Esophagus squamous epithelium (tissue), 5 donors: Measurements from ENCODE around the gene HACD2. TPM values are rescaled to one million over a fixed set of nuclear protein-coding genes. Genes with fewer than 3 reads are reported as not detected.
A peak's percentile ranks its signal among the peaks of the same experiment; 100 is the strongest.

Experiments
- DNase-seq: peaks from one replicate; lab custom pipeline; 2025; lab: John Stamatoyannopoulos, UW
- H3K27ac ChIP-seq, 4 donors: fragments of 200-600 bp; sonication (generic); one replicate each; pipeline ENCODE4 v1.5.1; 2016 to 2019; ENCODE audit warnings: mild to moderate bottlenecking in 1 of 4
- H3K27me3 ChIP-seq, 4 donors: fragments of 200-600 bp; sonication (generic); 1 replicate in 3 of 4; 2 replicates in 1 of 4; pipeline versions ENCODE4 v1.5.1 to v1.6.0; 2017 to 2021; ENCODE audit warnings: antibody characterized with exemption in 1 of 4
- H3K36me3 ChIP-seq, 3 donors: fragments of 200-600 bp; sonication (generic); one replicate each; pipeline ENCODE4 v1.5.1; 2016 to 2019
- H3K4me1 ChIP-seq, 3 donors: fragments of 200-600 bp; sonication (generic); one replicate each; pipeline ENCODE4 v1.5.1; 2017 to 2019
- H3K4me3 ChIP-seq, 4 donors: fragments of 200-600 bp; sonication (generic); 1 replicate in 3 of 4; 2 replicates in 1 of 4; pipeline ENCODE4 v1.5.1; 2016 to 2019; ENCODE audit warnings: mild to moderate bottlenecking in 2 of 4, moderate library complexity in 1 of 4
- H3K9me3 ChIP-seq, 3 donors: fragments of 200-600 bp; sonication (generic); one replicate each; pipeline ENCODE4 v1.5.1; 2016 to 2019
- POLR2A ChIP-seq, 4 donors: fragments of 450-650 bp; IDR thresholded peaks; one replicate each; pipeline ENCODE4 v1.6.1; 2017; ENCODE audit warnings: antibody characterized with exemption in 4 of 4, mild to moderate bottlenecking in 4 of 4, moderate library complexity in 3 of 4
- whole genome bisulfite sequencing, 2 donors: methylation state at CpG; one replicate each; pipeline ENCODE4 v1.1.5; 2018; 5-methylcytosine and 5-hydroxymethylcytosine counted together
- intact Hi-C: fragments of 100-400 bp; cut with DNase I; formaldehyde crosslinking; loops from one replicate; pipeline ENCODE4 v1.15.0; 2022
- total RNA-seq, 4 donors: library from RNA; depleted of rRNA; stranded (reverse); fragments of >200 nt; gene quantifications; one replicate each; pipeline ENCODE4 v1.1.0, GENCODE V29; 2016
- TF ChIP-seq, protein P1 (sequence below), 6 experiments: fragments of 450-650 bp in 4 of 6; fragments of 200-600 bp in 2 of 6; sonication (generic) in 2 of 6; IDR thresholded peaks; one replicate each; pipeline ENCODE4 v1.5.1; 2016 to 2019; ENCODE audit warnings: antibody characterized with exemption in 6 of 6, mild to moderate bottlenecking in 4 of 6, moderate library complexity in 4 of 6
- donor health status: DM: yes; HTN: yes; CAD: no.

HACD2 gene
- total RNA-seq, 4 donors from 2014 or later, result 28.4 to 46.6 (median 34.9) TPM

DNA sequence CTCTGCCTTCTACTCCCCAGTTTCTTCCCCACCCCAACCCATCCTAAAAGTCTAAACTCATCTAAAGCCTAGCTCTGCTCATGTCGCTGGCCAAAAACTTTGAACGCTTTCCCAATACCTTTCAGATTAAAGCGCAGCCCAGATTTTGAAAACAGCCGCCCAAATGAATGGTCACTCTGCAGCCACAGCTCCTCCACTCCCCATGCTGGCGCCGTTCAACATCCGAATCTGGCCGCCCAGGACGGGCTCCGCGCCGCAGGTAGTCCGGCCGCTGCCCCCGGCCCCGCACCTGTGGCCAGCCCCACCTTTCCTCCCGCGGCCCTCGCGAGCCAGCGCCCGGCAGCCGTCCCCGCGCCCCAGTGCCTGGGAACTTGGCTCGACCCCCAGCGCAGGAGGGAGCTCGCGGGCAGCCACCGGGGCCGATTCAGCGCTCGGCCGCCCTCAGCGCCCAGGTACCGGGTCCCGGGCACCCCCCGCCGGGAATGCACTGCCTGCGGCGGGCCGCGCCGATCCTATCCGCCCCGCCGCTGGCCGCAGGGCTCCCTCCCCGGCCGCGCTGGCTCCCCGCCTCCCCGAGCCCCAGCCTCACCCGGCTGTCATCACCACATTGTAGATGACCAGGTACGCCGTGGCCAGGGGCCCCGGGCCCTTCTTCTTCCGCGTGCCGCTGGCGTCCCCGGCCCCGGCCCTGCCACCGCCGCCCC, 417 bp downstream of the HACD2 start:
- peak overlapping the region; percentile 89 to 98 (median 93) for H3K4me3 ChIP-seq
- DNase-seq, result no peak
- TF ChIP-seq POLR2A (IDR thresholded peaks at IDR 0.05), result no peak
- TF ChIP-seq, protein P1, sequence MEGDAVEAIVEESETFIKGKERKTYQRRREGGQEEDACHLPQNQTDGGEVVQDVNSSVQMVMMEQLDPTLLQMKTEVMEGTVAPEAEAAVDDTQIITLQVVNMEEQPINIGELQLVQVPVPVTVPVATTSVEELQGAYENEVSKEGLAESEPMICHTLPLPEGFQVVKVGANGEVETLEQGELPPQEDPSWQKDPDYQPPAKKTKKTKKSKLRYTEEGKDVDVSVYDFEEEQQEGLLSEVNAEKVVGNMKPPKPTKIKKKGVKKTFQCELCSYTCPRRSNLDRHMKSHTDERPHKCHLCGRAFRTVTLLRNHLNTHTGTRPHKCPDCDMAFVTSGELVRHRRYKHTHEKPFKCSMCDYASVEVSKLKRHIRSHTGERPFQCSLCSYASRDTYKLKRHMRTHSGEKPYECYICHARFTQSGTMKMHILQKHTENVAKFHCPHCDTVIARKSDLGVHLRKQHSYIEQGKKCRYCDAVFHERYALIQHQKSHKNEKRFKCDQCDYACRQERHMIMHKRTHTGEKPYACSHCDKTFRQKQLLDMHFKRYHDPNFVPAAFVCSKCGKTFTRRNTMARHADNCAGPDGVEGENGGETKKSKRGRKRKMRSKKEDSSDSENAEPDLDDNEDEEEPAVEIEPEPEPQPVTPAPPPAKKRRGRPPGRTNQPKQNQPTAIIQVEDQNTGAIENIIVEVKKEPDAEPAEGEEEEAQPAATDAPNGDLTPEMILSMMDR (IDR thresholded peaks at IDR 0.05), result peak in 2 of 6 experiments; percentile 9 to 11

DNA sequence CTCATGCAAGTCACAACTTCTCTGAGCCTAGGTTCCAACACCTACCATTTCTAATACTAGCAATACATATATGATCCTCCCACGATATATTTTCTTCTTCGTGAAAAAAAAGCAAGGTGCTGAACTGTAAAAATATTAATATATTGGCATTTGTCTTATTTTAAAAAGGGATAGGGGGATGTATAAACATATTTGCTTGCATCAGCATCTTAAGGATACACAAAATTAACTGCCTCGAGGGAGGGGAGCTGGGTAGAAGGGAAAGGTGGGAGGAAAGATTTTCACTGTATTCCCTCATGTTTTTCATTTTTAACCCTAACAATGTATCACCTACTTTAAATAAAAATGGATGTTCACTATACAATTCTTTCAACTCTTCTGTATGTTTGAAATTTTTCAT, 1.3 kb downstream of the HACD2 start:
- Histone ChIP-seq H3K27me3 (no peaks in the 10 kb centered on the region), H3K4me1 (peaks cover 0 to 45% (median 17%) of the 10 kb centered on the region in 3 donors), H3K27ac (peak overlapping the region in 1 of 4 donors; percentile 97), H3K4me3 (peak overlapping the region in 2 of 4 donors; percentile 89 to 92), H3K9me3 (no peaks in the 10 kb centered on the region), H3K36me3 (peaks cover 0 to 33% (median 0%) of the 10 kb centered on the region in 3 donors)
- TF ChIP-seq POLR2A (IDR thresholded peaks at IDR 0.05), result no peak
- TF ChIP-seq, protein P1 (IDR thresholded peaks at IDR 0.05), result no peak
- no peak for DNase-seq
- intact Hi-C loops, result no loop called here
- WGBS, 2 donors, result 29 to 34% methylated on average over 3 of the region's 3 CpGs

More for the DNA sequence above, 417 bp downstream of the HACD2 start:
- peaks cover 0 to 45% (median 17%) of the 10 kb centered on the region in 3 donors for H3K4me1 ChIP-seq
- H3K27me3 ChIP-seq, result no peaks in the 10 kb centered on the region
- intact Hi-C loops, result no loop called here
- H3K27ac ChIP-seq, result peak overlapping the region; percentile 93 to 97 (median 96)
- 0 to 1% methylated on average over 10 to 18 of the region's 65 CpGs for WGBS, 2 donors
- H3K9me3 ChIP-seq, result no peaks in the 10 kb centered on the region
- H3K36me3 ChIP-seq, result peaks cover 0 to 24% (median 0%) of the 10 kb centered on the region in 3 donors

DNA sequence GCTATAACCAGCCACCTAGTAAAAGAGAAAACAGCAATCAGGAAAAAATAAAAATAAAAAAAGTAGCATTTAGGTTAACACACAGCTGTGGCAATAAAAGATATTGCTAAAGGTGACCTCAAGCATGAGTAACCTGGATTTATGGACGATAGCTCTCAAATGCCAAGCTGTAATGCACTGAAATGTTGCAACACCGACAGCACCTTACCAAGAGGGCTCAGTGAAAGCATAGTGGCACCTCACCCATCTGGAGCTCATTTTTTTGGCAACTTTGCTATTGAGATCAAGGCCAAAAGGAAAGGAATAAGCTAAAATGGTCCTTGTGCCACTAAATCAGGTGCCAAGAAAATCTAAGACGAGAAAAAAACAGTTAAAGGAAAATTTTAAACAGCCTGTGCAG, 2.5 kb downstream of the HACD2 start:
- H3K27me3 ChIP-seq, result no peaks in the 10 kb centered on the region
- intact Hi-C loops, result no loop called here
- no peak overlapping the region for H3K27ac ChIP-seq
- H3K36me3 ChIP-seq, result peaks cover 0 to 45% (median 0%) of the 10 kb centered on the region in 3 donors
- WGBS, 2 donors, result 39 to 51% methylated on average over 3 of the region's 3 CpGs
- H3K9me3 ChIP-seq, result no peaks in the 10 kb centered on the region
- no peak for TF ChIP-seq POLR2A (IDR thresholded peaks at IDR 0.05)
- TF ChIP-seq, protein P1 (IDR thresholded peaks at IDR 0.05), result no peak
- no peak for DNase-seq
- no peak overlapping the region for H3K4me3 ChIP-seq
- H3K4me1 ChIP-seq, result peaks cover 0 to 41% (median 17%) of the 10 kb centered on the region in 3 donors

DNA sequence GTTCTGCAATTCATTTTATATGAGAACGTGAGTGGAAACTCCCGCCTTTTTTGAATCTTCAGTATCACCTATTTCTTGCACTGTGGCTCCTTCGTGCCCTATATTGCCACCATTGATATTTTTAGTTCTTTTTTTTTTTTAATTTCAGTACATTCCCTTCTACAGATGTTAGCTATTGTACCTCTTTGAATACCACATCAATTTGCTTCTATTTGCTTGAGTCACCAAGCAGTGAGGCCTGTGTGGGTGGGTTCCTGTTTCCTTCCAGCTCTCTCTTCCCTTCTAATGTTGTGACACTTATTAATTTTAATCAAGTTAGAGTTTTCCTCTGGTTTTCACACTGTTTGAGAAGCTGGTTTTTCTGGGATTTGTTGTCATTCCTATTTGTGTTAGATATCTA, 8.7 kb downstream of the HACD2 start:
- 79 to 82% methylated on average over 3 of the region's 3 CpGs for WGBS, 2 donors
- TF ChIP-seq POLR2A (IDR thresholded peaks at IDR 0.05), result no peak
- TF ChIP-seq, protein P1 (IDR thresholded peaks at IDR 0.05), result no peak
- Histone ChIP-seq H3K36me3 (peaks cover 0 to 84% (median 0%) of the 10 kb centered on the region in 3 donors), H3K4me1 (no peaks in the 10 kb centered on the region), H3K27me3 (no peaks in the 10 kb centered on the region), H3K9me3 (no peaks in the 10 kb centered on the region), H3K27ac (no peak overlapping the region), H3K4me3 (no peak overlapping the region)
- intact Hi-C loops, result no loop called here
- DNase-seq, result no peak

DNA sequence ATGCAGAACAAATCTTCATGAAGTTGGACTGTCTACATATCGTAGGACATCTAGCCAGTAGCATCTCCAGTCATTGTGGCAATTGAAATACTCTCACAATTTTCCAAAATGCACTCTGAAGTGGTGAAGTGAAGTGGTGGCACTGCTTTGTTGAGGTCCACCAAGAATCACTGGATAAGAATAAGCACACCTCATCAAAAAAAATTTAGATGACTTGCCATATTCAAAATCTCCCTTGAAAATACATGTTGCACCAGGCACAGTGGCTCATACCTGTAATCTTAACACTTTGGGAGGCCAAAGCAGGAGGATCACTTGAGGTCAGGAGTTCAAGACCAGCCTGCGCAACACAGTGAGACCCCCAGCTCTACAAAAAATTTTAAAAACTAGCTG, 12.9 kb downstream of the HACD2 start:
- 69 to 92% methylated on average over 2 of the region's 2 CpGs for WGBS, 2 donors
- TF ChIP-seq, protein P1 (IDR thresholded peaks at IDR 0.05), result no peak
- no peak for TF ChIP-seq POLR2A (IDR thresholded peaks at IDR 0.05)
- intact Hi-C loops, result no loop called here
- Histone ChIP-seq H3K27me3 (no peaks in the 10 kb centered on the region), H3K27ac (no peak overlapping the region), H3K36me3 (peaks cover 0 to 47% (median 0%) of the 10 kb centered on the region in 3 donors), H3K4me3 (no peak overlapping the region), H3K4me1 (peaks cover 0 to 3% (median 0%) of the 10 kb centered on the region in 3 donors), H3K9me3 (no peaks in the 10 kb centered on the region)
- DNase-seq, result no peak
